Tibial nerve (tissue), 4 donors: Measurements from ENCODE around the gene MTUS2. TPM values are rescaled to one million over a fixed set of nuclear protein-coding genes. Genes with fewer than 3 reads are reported as not detected.

ENCODE experiments used
- DNase-seq, 2 donors: peaks; one replicate each; pipeline ENCODE4 v3.0.0-alpha.2; 2019; ENCODE audit warnings: low spot score in 2 of 2
- H3K27ac ChIP-seq, 4 donors: fragments of 200-600 bp; sonication (generic) in 3 of 4; one replicate each; pipeline ENCODE4 v1.5.1; 2017 to 2019; ENCODE audit warnings: mild to moderate bottlenecking in 1 of 4
- H3K27me3 ChIP-seq, 2 donors: fragments of 200-600 bp; sonication (generic) in 1 of 2; one replicate each; pipeline versions ENCODE4 v1.5.1 to v1.6.0; 2017 to 2019
- H3K36me3 ChIP-seq, 3 donors: fragments of 200-600 bp; sonication (generic); one replicate each; pipeline ENCODE4 v1.5.1; 2018 to 2019
- H3K4me1 ChIP-seq, 4 donors: fragments of 200-600 bp; sonication (generic) in 3 of 4; one replicate each; pipeline ENCODE4 v1.5.1; 2017 to 2019
- H3K4me3 ChIP-seq, 4 donors: fragments of 200-600 bp; sonication (generic) in 3 of 4; one replicate each; pipeline ENCODE4 v1.5.1; 2017 to 2019; ENCODE audit warnings: mild to moderate bottlenecking in 1 of 4, moderate library complexity in 1 of 4
- H3K9me3 ChIP-seq, 4 donors: fragments of 200-600 bp; sonication (generic) in 3 of 4; one replicate each; pipeline ENCODE4 v1.5.1; 2017 to 2019
- CTCF ChIP-seq, 5 experiments: fragments of 200-600 bp in 3 of 5; fragments of 450-650 bp in 2 of 5; sonication (generic) in 3 of 5; IDR thresholded peaks; one replicate each; pipeline ENCODE4 v1.5.1; 2016 to 2019; ENCODE audit warnings: antibody characterized with exemption in 5 of 5, mild to moderate bottlenecking in 3 of 5, moderate library complexity in 2 of 5
- EP300 ChIP-seq, 2 donors: sonication (generic); formaldehyde crosslinking; IDR thresholded peaks; one replicate each; pipeline ENCODE4 v1.6.1; 2017; ENCODE audit warnings: antibody characterized with exemption in 2 of 2, mild to moderate bottlenecking in 1 of 2
- POLR2A ChIP-seq, 2 donors: fragments of 450-650 bp; IDR thresholded peaks; one replicate each; pipeline ENCODE4 v1.6.1; 2017; ENCODE audit warnings: antibody characterized with exemption in 2 of 2, mild to moderate bottlenecking in 2 of 2, moderate library complexity in 2 of 2
- WGBS, 2 donors: methylation state at CpG; one replicate each; pipeline ENCODE4 v1.1.5; 2018; 5-methylcytosine and 5-hydroxymethylcytosine counted together
- total RNA-seq, 4 donors: library from RNA; depleted of rRNA; stranded (reverse); fragments of >200 nt; gene quantifications; one replicate each; pipeline ENCODE4 v1.1.0, GENCODE V29; 2016

MTUS2 gene
- total RNA-seq, 4 donors from 2014 or later, result 0.20 TPM; not detected in 3

GRCh38 chr13:29081697-29082440, 261.7 kb downstream of the MTUS2 start:
- TF ChIP-seq CTCF (IDR thresholded peaks at IDR 0.05), result no peak
- TF ChIP-seq EP300 (IDR thresholded peaks at IDR 0.05), result no peak
- 74 to 81% methylated on average over 7 of the region's 7 CpGs for WGBS, 2 donors

GRCh38 chr13:29099781-29100406, 279.8 kb downstream of the MTUS2 start:
- TF ChIP-seq CTCF (IDR thresholded peaks at IDR 0.05) (no peak), POLR2A (IDR thresholded peaks at IDR 0.05) (no peak), EP300 (IDR thresholded peaks at IDR 0.05) (no peak)
- Histone ChIP-seq H3K4me3 (no peak overlapping the region), H3K9me3 (no peaks in the 10 kb centered on the region), H3K27me3 (no peaks in the 10 kb centered on the region), H3K4me1 (no peaks in the 10 kb centered on the region), H3K36me3 (no peaks in the 10 kb centered on the region), H3K27ac (no peak overlapping the region)
- DNase-seq, result no peak
- WGBS, 2 donors, result 46 to 57% methylated on average over 2 of the region's 2 CpGs

More at GRCh38 chr13:29081697-29082440, 261.7 kb downstream of the MTUS2 start:
- Histone ChIP-seq H3K4me1 (no peaks in the 10 kb centered on the region), H3K9me3 (peaks cover 0 to 26% (median 7%) of the 10 kb centered on the region in 4 donors), H3K27me3 (no peaks in the 10 kb centered on the region), H3K36me3 (no peaks in the 10 kb centered on the region), H3K27ac (no peak overlapping the region), H3K4me3 (no peak overlapping the region)
- no peak for DNase-seq

GRCh38 chr13:29100758-29101157, 280.6 kb downstream of the MTUS2 start:
- H3K27me3 ChIP-seq, result no peaks in the 10 kb centered on the region
- no peaks in the 10 kb centered on the region for H3K4me1 ChIP-seq
- TF ChIP-seq POLR2A (IDR thresholded peaks at IDR 0.05) (no peak), CTCF (IDR thresholded peaks at IDR 0.05) (no peak), EP300 (IDR thresholded peaks at IDR 0.05) (no peak)
- 88 to 91% methylated on average over 15 of the region's 15 CpGs for WGBS, 2 donors
- H3K27ac ChIP-seq, result no peak overlapping the region
- no peaks in the 10 kb centered on the region for H3K9me3 ChIP-seq
- no peaks in the 10 kb centered on the region for H3K36me3 ChIP-seq
- DNase-seq, result no peak
- H3K4me3 ChIP-seq, result no peak overlapping the region

GRCh38 chr13:29101409-29101808, 281.3 kb downstream of the MTUS2 start:
- H3K27me3 ChIP-seq, result no peaks in the 10 kb centered on the region
- TF ChIP-seq EP300 (IDR thresholded peaks at IDR 0.05), result no peak
- no peaks in the 10 kb centered on the region for H3K9me3 ChIP-seq
- H3K36me3 ChIP-seq, result no peaks in the 10 kb centered on the region
- no peak overlapping the region for H3K27ac ChIP-seq
- H3K4me1 ChIP-seq, result no peaks in the 10 kb centered on the region
- no peak overlapping the region for H3K4me3 ChIP-seq
- DNase-seq, result no peak
- 54 to 81% methylated on average over 2 of the region's 2 CpGs for WGBS, 2 donors

GRCh38 chr13:29101905-29102304, 281.8 kb downstream of the MTUS2 start:
- no peak overlapping the region for H3K4me3 ChIP-seq
- WGBS, 2 donors, result 63 to 65% methylated on average over 3 of the region's 3 CpGs
- no peak overlapping the region for H3K27ac ChIP-seq
- no peaks in the 10 kb centered on the region for H3K4me1 ChIP-seq
- TF ChIP-seq EP300 (IDR thresholded peaks at IDR 0.05) (no peak), POLR2A (IDR thresholded peaks at IDR 0.05) (no peak), CTCF (IDR thresholded peaks at IDR 0.05) (no peak)
- H3K9me3 ChIP-seq, result no peaks in the 10 kb centered on the region
- no peak for DNase-seq
- no peaks in the 10 kb centered on the region for H3K36me3 ChIP-seq
- no peaks in the 10 kb centered on the region for H3K27me3 ChIP-seq
